Neutrophil (primary cell): Measurements from ENCODE around the gene OS9.

Source experiments
- H3K27ac ChIP-seq: fragments of 200-600 bp; sonication (generic); 2 replicates; pipeline ENCODE4 v1.5.1; 2016; ENCODE audit warnings: mild to moderate bottlenecking, moderate library complexity
- H3K27me3 ChIP-seq: fragments of 200-600 bp; sonication (generic); 2 replicates; pipeline ENCODE4 v1.6.0; 2016; ENCODE audit warnings: mild to moderate bottlenecking
- H3K36me3 ChIP-seq: fragments of 200-600 bp; sonication (generic); 2 replicates; pipeline ENCODE4 v1.5.1; 2017
- H3K4me1 ChIP-seq, 2 experiments: fragments of 200-600 bp in 1 of 2; sonication (generic) in 1 of 2; 1 replicate in 1 of 2; 2 replicates in 1 of 2; pipeline versions ENCODE4 v1.5.1 to v1.6.1; 2013 to 2016; ENCODE audit warnings: low read depth in 1 of 2, low read length in 1 of 2, mild to moderate bottlenecking in 1 of 2, moderate library complexity in 1 of 2; ENCODE audit not compliant: control insufficient read depth in 1 of 2, insufficient read depth in 1 of 2
- H3K4me3 ChIP-seq, 2 experiments: fragments of 200-600 bp in 1 of 2; sonication (generic) in 1 of 2; 1 replicate in 1 of 2; 2 replicates in 1 of 2; pipeline ENCODE4 v1.5.1; 2013 to 2016; ENCODE audit warnings: low read depth in 1 of 2, low read length in 1 of 2, mild to moderate bottlenecking in 1 of 2, moderate library complexity in 1 of 2
- H3K9me3 ChIP-seq: fragments of 200-600 bp; sonication (generic); 2 replicates; pipeline ENCODE4 v1.5.1; 2016
- TF ChIP-seq, protein P1 (sequence below): fragments of 200-600 bp; sonication (generic); IDR thresholded peaks from 2 replicates; pipeline ENCODE4 v1.5.1; 2016; ENCODE audit warnings: antibody characterized with exemption

Gene OS9

DNA sequence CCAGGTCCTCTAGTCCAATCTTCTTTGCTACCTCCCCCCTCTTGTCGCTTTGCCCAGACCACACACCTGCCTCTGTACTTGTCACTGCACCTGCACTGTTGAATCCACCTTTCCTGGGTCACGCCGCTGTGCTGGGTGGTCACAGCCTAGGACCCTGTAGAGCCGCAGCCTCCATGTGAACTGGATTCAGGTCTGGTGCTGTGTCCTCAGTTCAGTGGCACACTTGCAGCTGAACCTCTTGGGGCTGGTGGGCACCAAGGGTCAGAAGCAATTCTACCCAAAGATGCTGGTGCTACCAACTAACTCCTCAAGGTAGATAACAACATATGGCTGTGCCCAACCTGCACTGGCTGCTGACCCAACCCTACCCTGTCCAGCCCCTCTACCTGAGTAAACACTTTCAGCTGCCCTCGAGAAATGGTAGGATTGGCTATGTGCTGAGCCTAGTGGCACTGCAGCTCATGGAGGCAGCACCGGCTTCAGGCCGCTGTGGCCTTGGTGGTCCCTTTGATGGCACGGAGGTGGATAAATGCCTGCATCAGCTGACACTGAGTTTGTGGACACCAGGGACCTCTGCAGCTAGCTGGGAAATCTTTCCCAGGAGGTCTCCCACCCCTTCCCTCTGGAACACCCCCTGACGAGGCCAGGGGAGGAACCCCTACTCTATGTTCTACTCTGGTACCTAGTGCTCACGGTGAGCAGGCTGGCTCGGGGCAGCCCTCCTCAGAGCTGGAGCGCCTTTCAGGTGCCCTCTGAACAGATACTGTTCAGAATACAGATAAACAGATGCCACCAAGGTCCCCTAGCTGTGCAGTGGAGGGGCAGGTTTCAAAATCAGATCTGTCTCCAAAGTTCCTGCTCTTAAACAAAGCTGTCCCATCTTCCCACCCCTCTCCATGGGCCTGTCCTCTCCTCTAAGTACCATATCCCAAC is 30.3 kb downstream of the OS9 start:
- H3K36me3 ChIP-seq = peaks cover 96% of the 10 kb centered on the region
- TF ChIP-seq, protein P1, sequence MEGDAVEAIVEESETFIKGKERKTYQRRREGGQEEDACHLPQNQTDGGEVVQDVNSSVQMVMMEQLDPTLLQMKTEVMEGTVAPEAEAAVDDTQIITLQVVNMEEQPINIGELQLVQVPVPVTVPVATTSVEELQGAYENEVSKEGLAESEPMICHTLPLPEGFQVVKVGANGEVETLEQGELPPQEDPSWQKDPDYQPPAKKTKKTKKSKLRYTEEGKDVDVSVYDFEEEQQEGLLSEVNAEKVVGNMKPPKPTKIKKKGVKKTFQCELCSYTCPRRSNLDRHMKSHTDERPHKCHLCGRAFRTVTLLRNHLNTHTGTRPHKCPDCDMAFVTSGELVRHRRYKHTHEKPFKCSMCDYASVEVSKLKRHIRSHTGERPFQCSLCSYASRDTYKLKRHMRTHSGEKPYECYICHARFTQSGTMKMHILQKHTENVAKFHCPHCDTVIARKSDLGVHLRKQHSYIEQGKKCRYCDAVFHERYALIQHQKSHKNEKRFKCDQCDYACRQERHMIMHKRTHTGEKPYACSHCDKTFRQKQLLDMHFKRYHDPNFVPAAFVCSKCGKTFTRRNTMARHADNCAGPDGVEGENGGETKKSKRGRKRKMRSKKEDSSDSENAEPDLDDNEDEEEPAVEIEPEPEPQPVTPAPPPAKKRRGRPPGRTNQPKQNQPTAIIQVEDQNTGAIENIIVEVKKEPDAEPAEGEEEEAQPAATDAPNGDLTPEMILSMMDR = no peak
- H3K27ac ChIP-seq = peak overlapping the region; percentile 61
- H3K27me3 ChIP-seq = no peaks in the 10 kb centered on the region
- H3K4me3 ChIP-seq = no peak overlapping the region
- no peaks in the 10 kb centered on the region for H3K4me1 ChIP-seq
- H3K9me3 ChIP-seq = no peaks in the 10 kb centered on the region

DNA sequence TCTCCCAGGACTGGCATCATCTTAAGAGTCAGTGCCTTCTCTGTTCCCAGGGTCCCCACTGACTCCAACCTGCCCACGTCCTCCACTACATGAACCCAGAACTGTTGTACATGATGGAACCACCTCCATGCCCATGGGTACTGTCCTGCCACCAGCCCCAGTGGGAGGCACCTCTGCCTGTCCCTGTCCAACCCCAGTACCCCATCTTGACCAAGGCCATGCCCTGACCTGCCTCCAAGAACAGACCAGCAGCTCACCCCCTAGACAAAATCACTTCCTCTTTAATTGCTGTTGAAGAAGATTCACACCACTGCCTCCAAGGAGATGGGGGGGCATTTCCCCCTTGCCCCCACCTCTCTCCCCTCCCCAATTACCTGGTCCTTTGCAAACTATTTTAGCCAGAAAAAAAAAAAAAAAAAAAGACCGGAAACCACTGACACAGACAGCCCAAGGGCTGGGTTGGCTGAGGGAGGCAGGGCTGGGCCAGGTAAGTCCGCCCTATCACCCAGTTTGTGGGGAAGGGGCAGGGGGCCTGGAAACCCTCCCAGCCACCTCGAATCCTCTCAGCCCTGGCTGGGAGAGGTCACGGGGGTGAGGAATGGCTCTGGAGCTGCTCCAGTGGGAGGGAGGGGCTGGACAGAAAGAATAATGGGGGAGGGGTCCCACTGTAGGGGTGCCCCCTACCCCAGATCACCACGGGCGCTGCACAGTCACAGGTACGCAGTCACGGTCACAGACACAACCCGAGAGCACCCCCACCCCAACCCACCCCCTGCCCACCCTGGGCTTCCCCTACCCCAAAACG is 31.2 kb downstream of the OS9 start:
- H3K36me3 ChIP-seq = peaks cover 96% of the 10 kb centered on the region
- H3K4me1 ChIP-seq = no peaks in the 10 kb centered on the region
- no peak overlapping the region for H3K4me3 ChIP-seq
- TF ChIP-seq, protein P1 = no peak
- H3K9me3 ChIP-seq = no peaks in the 10 kb centered on the region
- no peaks in the 10 kb centered on the region for H3K27me3 ChIP-seq
- peak overlapping the region; percentile 61 for H3K27ac ChIP-seq

DNA sequence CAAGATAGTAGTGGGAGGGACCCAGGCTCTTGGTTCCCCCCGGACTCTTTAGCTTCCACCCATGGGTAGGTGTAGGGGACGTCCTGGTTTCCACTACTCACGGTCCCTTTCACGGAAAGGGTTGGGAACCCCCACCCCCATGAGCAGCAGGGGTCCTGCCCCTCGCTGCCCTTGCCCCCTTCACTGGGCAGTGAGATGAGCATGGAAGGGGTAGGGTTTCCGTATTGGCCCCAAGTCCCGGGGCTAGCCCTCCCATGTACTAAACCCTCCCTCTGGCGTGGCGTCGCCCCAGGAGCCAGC is 31.9 kb downstream of the OS9 start:
- TF ChIP-seq, protein P1 = no peak
- H3K36me3 ChIP-seq = peaks cover 96% of the 10 kb centered on the region
- H3K4me1 ChIP-seq = no peaks in the 10 kb centered on the region
- H3K9me3 ChIP-seq = no peaks in the 10 kb centered on the region
- H3K4me3 ChIP-seq = no peak overlapping the region
- H3K27me3 ChIP-seq = no peaks in the 10 kb centered on the region
- no peak overlapping the region for H3K27ac ChIP-seq

DNA sequence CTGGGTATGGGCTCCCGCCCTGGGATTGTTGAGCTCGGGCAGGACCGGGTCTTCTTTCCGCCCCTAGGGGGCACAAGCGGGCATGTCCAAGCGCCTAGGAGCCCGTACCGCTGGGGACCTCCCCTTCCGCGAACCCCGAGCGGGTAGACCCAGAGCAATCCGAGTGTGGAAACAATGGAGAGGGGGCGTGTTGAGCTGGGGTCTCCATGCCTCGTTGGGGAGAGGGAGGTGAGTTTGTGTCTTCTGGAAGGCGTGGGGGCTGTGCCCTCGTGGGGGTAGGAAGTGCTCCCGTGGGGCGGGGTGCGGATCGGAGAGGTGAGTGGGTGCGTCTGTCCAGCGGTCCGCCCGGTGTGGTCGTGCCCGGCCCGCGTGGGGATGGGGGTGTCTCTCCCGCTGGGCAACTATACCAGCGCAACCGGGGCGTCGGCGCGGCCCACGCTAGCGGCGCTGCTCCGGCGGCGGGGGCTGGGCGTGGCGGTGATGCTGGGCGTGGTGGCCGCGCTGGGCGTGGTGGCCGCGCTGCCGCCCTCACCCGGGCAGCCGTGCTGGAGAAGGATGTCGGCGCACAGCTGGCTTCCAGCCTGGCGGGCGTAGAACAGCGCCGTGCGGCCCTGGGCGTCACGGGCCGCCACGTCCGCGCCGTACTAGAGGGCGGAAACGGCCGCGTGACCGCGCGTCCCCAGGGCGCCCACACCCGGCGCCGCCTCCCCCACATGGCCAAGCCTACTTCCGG is 32.4 kb downstream of the OS9 start:
- no peaks in the 10 kb centered on the region for H3K4me1 ChIP-seq
- H3K27ac ChIP-seq = no peak overlapping the region
- H3K9me3 ChIP-seq = no peaks in the 10 kb centered on the region
- peaks cover 96% of the 10 kb centered on the region for H3K36me3 ChIP-seq
- H3K4me3 ChIP-seq = no peak overlapping the region
- TF ChIP-seq, protein P1 = no peak
- H3K27me3 ChIP-seq = no peaks in the 10 kb centered on the region

DNA sequence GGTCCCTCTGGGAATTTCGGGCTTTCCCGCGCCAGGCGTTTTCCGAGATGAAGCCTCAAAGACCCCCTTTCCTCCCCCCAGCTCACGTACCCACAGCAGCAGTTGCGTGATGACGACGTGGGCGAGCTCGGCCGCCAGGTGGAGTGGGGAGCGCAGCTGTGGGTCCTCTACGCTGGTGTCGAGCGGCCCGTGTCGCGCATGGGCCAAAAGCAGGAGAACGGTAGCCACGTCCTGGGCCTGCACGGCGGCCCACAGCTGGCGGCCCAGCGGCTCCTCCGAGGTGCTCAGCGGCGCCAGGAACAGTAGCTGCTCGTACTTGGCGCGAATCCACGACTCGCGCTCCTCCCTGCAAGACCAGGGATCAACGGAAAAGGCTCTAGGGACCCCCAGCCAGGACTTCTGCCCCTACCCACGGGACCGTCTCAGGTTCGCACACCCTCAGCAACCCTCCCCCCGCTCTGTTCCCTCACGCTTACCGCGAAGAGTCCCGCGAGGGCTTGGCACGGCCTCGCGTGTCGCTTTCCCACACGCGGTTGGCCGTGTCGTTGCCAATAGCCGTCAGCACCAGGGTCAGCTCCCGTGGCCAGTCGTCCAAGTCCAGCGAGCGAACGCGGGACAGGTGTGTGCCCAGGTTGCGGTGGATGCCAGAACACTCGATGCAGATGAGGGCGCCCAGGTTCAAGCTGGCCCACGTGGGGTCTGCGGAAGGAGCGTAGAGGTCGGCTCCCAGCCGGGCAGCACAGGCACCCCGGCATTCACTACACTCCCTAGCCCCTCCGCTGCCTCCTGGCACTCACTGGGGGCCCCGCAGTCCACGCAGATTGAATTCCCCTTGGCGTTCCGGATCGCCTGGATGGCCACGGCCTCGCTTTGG is 33.2 kb downstream of the OS9 start:
- H3K4me1 ChIP-seq = no peaks in the 10 kb centered on the region
- H3K9me3 ChIP-seq = no peaks in the 10 kb centered on the region
- H3K4me3 ChIP-seq = no peak overlapping the region
- H3K27me3 ChIP-seq = no peaks in the 10 kb centered on the region
- TF ChIP-seq, protein P1 = no peak
- H3K27ac ChIP-seq = no peak overlapping the region
- peaks cover 96% of the 10 kb centered on the region for H3K36me3 ChIP-seq
